GM21515 (cell line): Measurements from ENCODE around the gene MUC3A.

Experiments
- ATAC-seq: cut with Tn5 transposase; IDR thresholded peaks from one replicate; pipeline ENCODE4 v1.9.1; 2021; ENCODE audit not compliant: unreplicated experiment

MUC3A gene

GRCh38 chr7:101017064-101017777 lies 67.9 kb downstream of the MUC3A start:
- peak; percentile 78 for ATAC-seq
